HG03520 (cell line): ENCODE results near the gene ALDH1A2.
"Not testable (repeated sequence)": the region's sequence is repeated elsewhere in the genome, so short reads cannot be mapped to it uniquely, and the experiment has no call there.

Source experiments
- ATAC-seq: cut with Tn5 transposase; IDR thresholded peaks from one replicate; pipeline ENCODE4 v1.9.1; 2021; ENCODE audit warnings: mild to moderate bottlenecking, moderate library complexity; ENCODE audit not compliant: unreplicated experiment

Gene ALDH1A2

GRCh38 chr15:58002338-58003126, 63.0 kb downstream of the ALDH1A2 start:
- ATAC-seq, result no peak

GRCh38 chr15:57999699-58000098, 65.8 kb downstream of the ALDH1A2 start:
- not testable (repeated sequence) for ATAC-seq

GRCh38 chr15:57996561-57996960, 69.0 kb downstream of the ALDH1A2 start:
- ATAC-seq, result no peak

DNA sequence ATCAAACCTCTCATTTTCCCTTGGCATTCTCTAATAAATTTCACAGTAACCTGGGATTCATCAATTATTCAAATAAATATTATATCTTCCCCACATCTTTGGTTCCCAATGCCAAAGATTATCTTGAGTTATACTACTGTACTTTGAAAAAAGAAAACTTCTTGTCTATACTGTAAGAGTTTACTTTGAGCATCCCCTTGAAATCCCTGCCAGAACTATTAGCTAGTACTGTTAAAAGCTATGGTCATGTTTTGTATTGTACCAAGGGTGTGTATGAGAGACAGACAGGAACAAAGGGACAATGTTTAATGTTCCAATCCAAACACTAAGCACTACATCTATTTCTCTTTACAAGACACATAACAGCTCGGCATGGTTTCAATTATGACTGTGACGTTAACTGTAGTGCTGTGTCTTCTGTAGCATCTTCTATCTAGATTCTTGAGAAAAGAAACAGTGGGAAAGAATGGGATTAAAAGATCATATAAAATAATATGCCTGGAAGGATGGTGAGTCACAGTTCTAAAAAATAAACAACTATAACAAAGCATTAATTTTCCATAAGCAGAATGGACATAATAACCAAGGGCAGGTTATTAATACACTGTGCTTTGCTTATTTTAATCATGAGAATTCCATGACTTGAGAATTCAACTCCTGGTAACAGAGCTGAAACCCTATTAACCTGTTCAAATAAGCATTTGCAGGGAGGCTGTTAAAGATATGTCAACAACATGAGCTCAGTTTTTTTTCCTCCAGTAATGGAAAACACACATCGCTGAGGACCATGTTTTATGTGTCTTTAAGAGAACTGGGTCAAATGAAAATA, 71.1 kb downstream of the ALDH1A2 start:
- ATAC-seq, result no peak

DNA sequence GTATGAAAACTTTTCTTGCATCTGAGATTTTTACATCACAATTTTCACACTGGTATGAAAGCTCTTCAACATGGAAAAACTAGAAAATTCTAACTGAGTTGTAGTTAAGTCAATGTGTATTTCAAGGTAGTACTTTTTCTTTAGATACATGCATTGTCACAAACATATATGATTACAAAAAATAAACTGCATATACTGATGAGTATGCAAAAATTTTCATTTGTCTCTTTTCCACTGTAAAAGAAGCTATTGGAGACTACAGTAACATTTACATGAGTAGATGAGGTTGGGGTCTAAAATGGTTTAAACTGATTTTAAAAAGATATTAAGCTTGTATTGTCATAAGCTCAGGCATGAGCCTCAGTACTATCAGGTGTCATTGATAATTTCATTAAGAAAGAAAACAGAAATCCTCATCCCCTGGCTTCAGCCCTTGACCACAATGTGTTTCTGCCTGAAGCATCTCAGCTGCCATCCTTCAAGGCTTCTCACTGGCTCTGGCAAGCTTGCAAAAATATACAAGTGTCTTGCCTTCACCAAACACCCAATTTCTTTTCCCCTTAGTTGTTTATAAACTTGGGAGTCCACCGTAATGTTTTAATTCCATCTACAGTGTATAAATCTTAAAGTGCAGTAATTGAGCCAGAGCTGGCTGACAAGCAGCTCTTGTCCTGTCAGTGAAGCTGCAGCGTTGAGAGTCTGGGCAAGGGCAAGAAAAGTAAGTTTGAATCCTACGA, 71.9 kb downstream of the ALDH1A2 start:
- no peak for ATAC-seq

DNA sequence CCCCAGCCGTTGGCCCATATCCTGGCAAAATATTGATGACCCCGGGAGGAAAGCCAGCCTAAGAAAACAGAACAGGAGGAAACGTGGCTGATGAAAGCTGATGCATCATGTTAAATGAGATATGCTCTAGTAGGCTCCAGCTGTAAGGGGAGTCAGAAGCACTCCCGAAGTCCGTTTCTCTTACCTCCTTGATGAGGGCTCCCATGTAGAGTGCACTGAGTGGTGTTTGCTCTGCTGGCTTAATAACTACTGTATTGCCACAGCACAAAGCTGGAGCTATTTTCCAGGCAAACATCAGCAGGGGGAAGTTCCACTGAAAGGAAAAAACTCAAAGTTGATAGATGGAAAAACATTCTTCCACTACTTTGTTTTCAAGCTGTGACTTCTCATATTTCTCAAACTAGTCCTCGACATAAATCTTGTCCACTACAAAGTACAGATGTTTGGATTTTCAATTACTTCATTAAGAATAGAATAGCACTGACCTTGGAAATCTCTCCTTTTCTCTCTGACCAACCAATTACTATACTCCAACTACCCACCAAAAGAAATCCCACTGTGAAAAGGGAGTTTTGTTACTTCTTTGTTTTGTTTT, 72.7 kb downstream of the ALDH1A2 start:
- ATAC-seq, result no peak

- no peak for ATAC-seq
Observed at GRCh38 chr15:57973534-57973933, 92.0 kb downstream of the ALDH1A2 start.

GRCh38 chr15:57972864-57973263, 92.6 kb downstream of the ALDH1A2 start:
- ATAC-seq, result no peak

GRCh38 chr15:57969996-57970395, 95.5 kb downstream of the ALDH1A2 start:
- no peak for ATAC-seq

GRCh38 chr15:57969355-57969754, 96.2 kb downstream of the ALDH1A2 start:
- ATAC-seq, result no peak

DNA sequence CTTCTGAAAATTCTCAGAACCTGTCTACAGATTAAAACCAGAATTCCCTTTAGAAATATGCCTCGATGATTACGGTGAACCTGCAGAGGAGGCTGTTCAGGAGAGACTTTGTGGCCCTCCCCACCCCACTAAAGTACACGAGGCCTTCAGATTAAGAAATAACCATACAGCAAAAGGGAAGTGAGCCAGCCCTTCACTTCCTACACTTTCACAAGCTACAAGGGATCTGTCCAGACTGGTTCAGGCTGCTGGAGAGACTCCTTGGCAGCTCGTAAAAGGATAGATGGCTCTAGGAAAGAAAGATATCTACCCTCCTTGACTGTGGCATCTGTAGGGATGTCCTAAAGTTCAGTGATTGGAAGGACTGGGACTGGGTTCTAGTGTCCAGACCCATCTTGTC, 102.6 kb downstream of the ALDH1A2 start:
- ATAC-seq, result no peak

DNA sequence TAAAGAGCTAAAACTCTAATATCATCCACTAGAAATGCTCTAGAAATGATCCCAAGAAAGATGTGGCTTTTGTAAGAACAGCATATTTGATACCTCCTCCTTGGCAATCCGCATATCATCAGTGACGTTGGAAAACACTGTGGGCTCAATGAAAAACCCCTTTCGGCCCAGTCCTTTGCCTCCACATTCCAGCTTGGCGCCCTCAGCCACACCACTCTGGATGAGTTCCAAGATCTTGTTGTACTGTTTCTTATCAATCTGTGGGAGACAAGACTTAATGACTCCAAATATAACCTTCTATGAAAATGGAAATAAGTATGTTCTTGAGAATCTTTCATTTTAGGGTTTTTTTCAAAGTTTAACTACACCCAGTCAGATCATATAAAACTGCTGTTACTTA, 103.6 kb downstream of the ALDH1A2 start:
- ATAC-seq, result no peak

- ATAC-seq, result no peak
Observed at GRCh38 chr15:57957113-57957512, 108.4 kb downstream of the ALDH1A2 start.

DNA sequence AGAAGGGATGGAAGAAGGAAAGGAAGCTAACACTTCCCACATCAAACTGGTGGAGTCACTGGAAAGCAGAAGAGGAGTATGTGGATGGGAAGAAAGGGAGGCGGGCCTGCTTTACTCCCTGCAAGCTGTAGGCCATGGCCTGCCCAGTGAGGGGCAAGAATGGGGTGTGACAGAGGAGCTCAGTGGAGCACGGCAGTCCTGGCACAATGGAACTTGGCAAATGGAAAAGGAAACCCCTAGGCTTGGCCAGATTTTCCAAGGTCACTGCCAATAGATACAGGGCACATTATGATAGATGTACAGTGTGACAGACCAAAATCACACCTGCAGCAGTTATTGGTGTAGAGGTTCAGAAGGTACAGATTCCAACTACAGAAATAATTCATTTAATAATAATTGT, 111.6 kb downstream of the ALDH1A2 start:
- ATAC-seq, result no peak

DNA sequence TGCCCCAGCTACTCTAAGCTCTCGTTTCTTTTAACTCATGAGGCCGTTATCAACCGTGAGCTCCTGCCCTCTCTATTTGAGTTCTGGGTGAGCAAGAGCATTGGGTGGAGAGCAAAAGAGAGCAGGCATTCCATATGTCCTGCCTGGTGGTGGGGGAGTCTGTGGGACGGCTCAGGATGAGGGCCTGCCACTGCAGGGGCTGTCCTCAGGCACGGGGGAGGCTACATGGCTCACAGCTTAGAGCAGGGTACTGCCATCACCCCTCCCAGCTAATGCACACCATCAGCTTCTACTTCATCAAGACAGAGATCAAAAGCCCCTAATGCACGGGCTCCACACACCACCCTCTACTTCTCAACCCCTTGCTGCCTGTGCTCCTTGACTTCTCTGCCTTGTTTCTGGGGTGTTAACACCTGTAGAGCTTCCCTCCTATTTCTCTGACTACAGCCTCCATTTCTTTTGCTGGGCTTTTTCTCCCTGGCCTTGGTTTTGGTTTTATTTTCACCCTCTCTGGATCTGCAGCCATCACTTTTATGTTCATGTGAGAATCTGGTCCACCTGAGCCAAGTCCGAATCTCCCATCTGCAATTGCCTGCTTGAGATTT, 114.1 kb downstream of the ALDH1A2 start:
- ATAC-seq, result no peak

DNA sequence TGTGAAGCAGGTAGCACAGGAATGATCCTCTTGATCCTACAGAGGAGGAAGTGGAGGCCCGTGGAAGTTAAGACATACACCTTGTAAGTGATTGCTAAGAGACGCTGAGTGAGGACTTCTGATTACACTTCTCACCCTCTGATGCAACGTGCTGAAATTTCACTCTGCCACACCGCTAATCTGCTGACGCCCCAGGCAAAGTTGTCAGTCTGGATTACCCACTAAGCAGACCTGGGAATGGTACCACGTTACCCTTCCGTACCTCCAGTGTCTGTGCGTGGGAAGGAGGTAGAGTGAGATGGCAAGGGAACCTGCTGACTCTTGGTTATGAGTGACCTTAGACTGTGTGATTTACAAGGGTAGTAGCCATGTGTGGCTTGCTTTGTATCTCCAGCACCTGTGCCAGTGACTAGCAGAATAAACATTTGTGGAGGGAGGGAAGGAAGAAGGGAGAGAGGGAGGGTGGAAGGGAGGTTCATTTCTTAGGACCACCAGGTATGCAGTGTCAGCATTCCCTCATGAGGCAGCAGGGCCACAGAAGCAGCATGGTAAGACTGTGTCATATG, 115.0 kb downstream of the ALDH1A2 start:
- ATAC-seq, result no peak

DNA sequence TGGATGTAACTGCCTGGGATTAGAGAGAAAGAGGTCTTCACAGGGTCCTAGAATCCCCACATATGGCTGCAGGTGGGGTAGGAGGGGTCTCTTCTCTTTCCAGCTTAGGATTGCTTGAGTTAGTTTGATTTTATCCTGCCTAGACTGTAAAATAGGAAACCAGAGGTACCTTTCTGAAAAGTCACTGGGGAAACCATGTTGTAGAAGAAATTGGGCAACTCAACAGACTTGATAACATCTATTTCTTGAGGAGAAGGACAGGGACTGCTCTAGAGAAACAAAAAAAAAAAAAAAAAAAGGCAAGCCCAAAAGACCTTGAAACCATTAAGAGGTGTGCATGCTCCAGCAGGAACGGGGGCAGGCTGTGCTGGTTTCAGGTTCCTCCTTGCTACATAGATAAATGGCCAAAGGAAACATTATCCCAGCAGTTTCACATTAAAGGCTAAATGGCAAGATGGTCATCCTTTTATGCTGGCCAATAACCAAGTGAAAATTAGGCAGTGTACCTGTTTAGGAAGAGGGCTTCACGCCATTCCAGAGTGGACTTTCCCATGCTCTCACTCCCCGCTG, 116.1 kb downstream of the ALDH1A2 start:
- ATAC-seq, result no peak

DNA sequence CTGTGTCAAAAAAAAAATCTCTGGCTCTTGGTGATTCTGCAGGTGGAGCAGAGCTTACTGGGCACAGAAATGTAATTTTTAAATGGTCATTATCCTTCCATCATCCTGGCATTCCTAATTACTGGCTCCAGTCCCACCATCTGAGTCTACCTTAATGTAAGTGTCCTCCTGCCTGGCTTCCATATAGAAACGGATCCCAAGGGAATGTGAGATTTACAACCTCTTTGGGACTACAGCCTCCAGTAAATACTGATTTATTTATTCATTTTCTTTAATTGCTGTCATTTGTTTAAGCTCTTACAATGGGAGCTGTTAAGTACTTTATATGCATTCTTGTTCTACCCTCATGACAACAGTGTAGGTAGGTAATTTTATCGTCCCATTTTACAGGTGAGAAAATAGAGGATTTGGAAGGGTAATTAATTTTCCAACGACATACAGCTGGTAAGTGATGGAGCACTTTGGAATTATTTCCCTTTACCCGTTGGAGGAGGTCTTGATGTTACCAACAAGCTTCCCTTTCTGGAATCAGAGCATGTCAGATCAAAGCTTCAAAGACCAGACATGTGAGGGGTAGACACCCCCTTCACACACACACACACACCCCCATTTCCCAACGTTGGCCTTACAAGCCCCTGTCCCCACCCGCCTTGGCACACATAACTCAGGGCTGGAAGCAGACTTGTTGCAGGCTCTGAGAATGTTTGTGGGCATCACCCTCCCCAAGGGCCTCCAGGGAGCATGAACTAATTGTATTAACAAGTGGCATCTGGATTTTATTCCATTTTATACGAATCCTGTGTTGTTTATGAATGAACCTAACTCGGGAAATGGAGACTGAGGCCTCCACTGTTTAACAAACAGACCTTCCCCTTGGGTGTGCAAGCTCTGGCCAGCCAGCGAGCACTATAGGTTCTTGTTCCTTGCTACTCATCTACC, 116.9 kb downstream of the ALDH1A2 start:
- no peak for ATAC-seq

DNA sequence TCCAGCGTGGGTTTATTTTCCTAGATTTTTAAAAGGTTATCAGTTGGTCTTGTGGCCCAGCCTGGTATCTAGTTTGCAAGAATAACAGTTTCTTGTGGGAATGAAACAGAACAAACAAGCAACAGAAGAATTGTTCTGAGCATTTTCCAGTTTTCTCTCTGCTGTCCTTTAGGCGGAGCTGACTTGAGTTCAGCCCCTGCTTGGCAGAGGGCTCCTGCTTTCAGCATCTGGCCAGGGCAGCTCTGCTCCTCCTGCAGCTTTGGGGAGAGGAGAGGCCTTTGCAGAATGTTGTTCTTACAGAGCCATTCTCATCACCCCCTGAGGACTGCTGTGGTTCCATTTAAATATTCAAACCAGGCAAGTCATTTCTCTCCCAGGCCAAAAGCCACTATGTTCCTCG, 117.7 kb downstream of the ALDH1A2 start:
- no peak for ATAC-seq
